Activated CD8-positive, alpha-beta memory T cell treated with anti-CD3 and anti-CD28 coated beads for 48 hours (primary cell): Measurements from ENCODE around the gene ANKS1B.
"Not testable (repeated sequence)": the region's sequence is repeated elsewhere in the genome, so short reads cannot be mapped to it uniquely, and the experiment has no call there.

Experiments
- DNase-seq, 3 experiments: peaks; one replicate each; pipeline ENCODE4 v3.0.0-alpha.2; 2020; ENCODE audit warnings: low read depth in 2 of 3, low spot score in 2 of 3

The ANKS1B gene

GRCh38 chr12:99707883-99708282 is 276.9 kb downstream of the ANKS1B start:
- no peak for DNase-seq

GRCh38 chr12:99706736-99707473 is 277.8 kb downstream of the ANKS1B start:
- DNase-seq, result no peak

- no peak for DNase-seq
These were observed 280.3 kb downstream of the ANKS1B start for GRCh38 chr12:99704458-99704857.

GRCh38 chr12:99704036-99704435 is 280.7 kb downstream of the ANKS1B start:
- DNase-seq, result no peak

GRCh38 chr12:99700032-99700431 is 284.7 kb downstream of the ANKS1B start:
- no peak for DNase-seq

- no peak for DNase-seq
These were observed 289.7 kb downstream of the ANKS1B start for GRCh38 chr12:99695050-99695449.

GRCh38 chr12:99686142-99686541 is 298.6 kb downstream of the ANKS1B start:
- no peak for DNase-seq

GRCh38 chr12:99680276-99680675 is 304.5 kb downstream of the ANKS1B start:
- no peak for DNase-seq

GRCh38 chr12:99670635-99671034 is 314.1 kb downstream of the ANKS1B start:
- no peak for DNase-seq

- no peak for DNase-seq
These were observed 325.9 kb downstream of the ANKS1B start for GRCh38 chr12:99658671-99659349.

- no peak for DNase-seq
These were observed 335.2 kb downstream of the ANKS1B start for GRCh38 chr12:99649551-99649950.

GRCh38 chr12:99648183-99648582 is 336.6 kb downstream of the ANKS1B start:
- no peak for DNase-seq

GRCh38 chr12:99647453-99647852 is 337.3 kb downstream of the ANKS1B start, which contains the start of gene GARIN6:
Gene GARIN6 (plus strand): TSS chr12:99647753. CDS start chr12:99648175, 422 bp downstream.
- DNase-seq, result no peak

- DNase-seq, result no peak
These were observed 340.1 kb downstream of the ANKS1B start for GRCh38 chr12:99644629-99645028.

- no peak for DNase-seq
These were observed 357.3 kb downstream of the ANKS1B start for GRCh38 chr12:99627459-99627858.

- DNase-seq, result not testable (repeated sequence)
These were observed 360.1 kb downstream of the ANKS1B start for GRCh38 chr12:99624591-99624990.

GRCh38 chr12:99620159-99620479 is 364.6 kb downstream of the ANKS1B start:
- DNase-seq, result no peak

GRCh38 chr12:99619389-99620158 is 365.2 kb downstream of the ANKS1B start:
- DNase-seq, result no peak

GRCh38 chr12:99618657-99619056 is 366.1 kb downstream of the ANKS1B start:
- no peak for DNase-seq

- DNase-seq, result no peak
These were observed 373.1 kb downstream of the ANKS1B start for GRCh38 chr12:99611599-99611998.

GRCh38 chr12:99611117-99611516 is 373.6 kb downstream of the ANKS1B start:
- DNase-seq, result no peak
